Measurements from ENCODE around the gene SLC13A3. TPM values are rescaled to one million over a fixed set of nuclear protein-coding genes. Genes with fewer than 3 reads are reported as not detected.

The SLC13A3 gene
- total RNA-seq, 1 experiment from 2014 or later = 17.5 TPM

GRCh38 chr20:46646122-46646521, 5.1 kb downstream of the SLC13A3 start:
- no peak overlapping the region for H2BK5ac ChIP-seq (ENCODE audit: insufficient read length, low read length)
- Mint-ChIP-seq H3K9me3 (no peaks in the 10 kb centered on the region), H3K4me1 (peaks cover 24 to 33% of the 10 kb centered on the region in 2 experiments), H3K27me3 (ENCODE audit: low read depth) (peaks cover 34% of the 10 kb centered on the region), H3K36me3 (ENCODE audit: insufficient read depth in 1 of 3, low read depth in 3 of 3) (peaks cover 0 to 10% (median 0%) of the 10 kb centered on the region in 3 experiments; a peak in 3 of 7 replicates), H3K27ac (no peak overlapping the region), H3K4me3 (no peak overlapping the region)
- H3K27ac ChIP-seq (ENCODE audit: insufficient read length, low read depth, low read length) = no peak overlapping the region
- no peak overlapping the region for H4K91ac ChIP-seq (ENCODE audit: insufficient read length, low read depth, low read length)
- H3K9me3 ChIP-seq (ENCODE audit: control insufficient read depth, low read depth, low read length) = no peaks in the 10 kb centered on the region
- H2AFZ ChIP-seq (ENCODE audit: low read length) = no peak overlapping the region
- no peak overlapping the region for H2BK20ac ChIP-seq (ENCODE audit: low read depth, low read length, poor library complexity, severe bottlenecking)
- no peak overlapping the region for H3K23ac ChIP-seq (ENCODE audit: insufficient read length, low read depth, low read length)
- H2BK15ac ChIP-seq (ENCODE audit: low read depth, low read length) = no peak overlapping the region
- H4K20me1 ChIP-seq (ENCODE audit: control insufficient read depth, insufficient read depth, insufficient read length) = peaks cover 2% of the 10 kb centered on the region
- H3K14ac ChIP-seq (ENCODE audit: insufficient read depth, low read length) = no peak overlapping the region
- H3K4me2 ChIP-seq (ENCODE audit: insufficient read depth, insufficient read length, low read length) = no peak overlapping the region
- no peaks in the 10 kb centered on the region for H3K79me1 ChIP-seq (ENCODE audit: insufficient read depth, low read depth, low read length, poor library complexity, severe bottlenecking)
- no peak for DNase-seq
- no peak overlapping the region for H3T11ph ChIP-seq (ENCODE audit: low read length)
- no peak overlapping the region for H3K56ac ChIP-seq (ENCODE audit: insufficient read length, low read depth, low read length)
- H3K79me2 ChIP-seq (ENCODE audit: insufficient read depth, low read length) = no peaks in the 10 kb centered on the region
- no peak overlapping the region for H3K9ac ChIP-seq (ENCODE audit: extremely low read depth, insufficient read length, low read length)
- no peak overlapping the region for H2AK5ac ChIP-seq (ENCODE audit: insufficient read length, low read length)
- H3K23me2 ChIP-seq (ENCODE audit: insufficient read length, low read depth, low read length, poor library complexity, severe bottlenecking) = no peaks in the 10 kb centered on the region
- H3K27me3 ChIP-seq (ENCODE audit: insufficient read depth, low read length) = no peaks in the 10 kb centered on the region; the same call in 1 of the 2 replicates
- no peak overlapping the region for H2BK12ac ChIP-seq (ENCODE audit: insufficient read length, low read depth, low read length)
- H2BK120ac ChIP-seq (ENCODE audit: low read depth, low read length, poor library complexity, severe bottlenecking) = no peak overlapping the region
- no CpG with 5 or more reads among the region's 4 CpGs for WGBS (ENCODE audit: extremely low coverage, insufficient read length, low lambda C conversion rate)
- H4K8ac ChIP-seq (replicated peaks; ENCODE audit: insufficient read length, low read depth, low read length) = no peak overlapping the region
- H3K4ac ChIP-seq (ENCODE audit: low read depth, low read length) = no peak overlapping the region
- no peak overlapping the region for H3K18ac ChIP-seq (ENCODE audit: insufficient read length, low read depth, low read length)
- no peaks in the 10 kb centered on the region for H3K4me1 ChIP-seq (ENCODE audit: insufficient read depth, low read length)
- no peak overlapping the region for H4K5ac ChIP-seq (ENCODE audit: insufficient read length, low read depth, low read length)
- TF ChIP-seq CTCF (conservative IDR thresholded peaks at IDR 0.05) = no peak

All from H9 (cell line).